ENCODE results near the gene GATB.

Gene GATB

DNA sequence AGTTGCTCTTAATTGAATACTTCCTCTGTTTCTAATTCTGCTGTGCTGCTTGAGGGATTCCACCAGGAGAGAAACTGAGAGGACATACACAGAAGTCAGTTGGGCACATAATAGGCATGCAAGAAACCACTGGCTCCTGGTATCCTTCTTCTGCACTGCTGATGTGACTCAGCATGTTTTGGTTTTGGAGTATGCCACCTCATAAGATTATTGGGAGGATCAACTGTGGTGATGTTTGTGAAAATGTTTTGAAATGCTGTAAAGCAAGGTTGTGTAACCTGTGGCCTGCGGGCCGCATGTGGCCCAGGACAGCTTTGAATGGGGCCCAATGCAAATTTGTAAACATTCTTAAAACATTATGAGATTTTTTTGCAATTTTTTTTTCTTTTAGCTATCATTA lies 119.6 kb downstream of the GATB start:
- DNase-seq (ENCODE audit: low spot score) = no peak
- TF ChIP-seq, protein P1, sequence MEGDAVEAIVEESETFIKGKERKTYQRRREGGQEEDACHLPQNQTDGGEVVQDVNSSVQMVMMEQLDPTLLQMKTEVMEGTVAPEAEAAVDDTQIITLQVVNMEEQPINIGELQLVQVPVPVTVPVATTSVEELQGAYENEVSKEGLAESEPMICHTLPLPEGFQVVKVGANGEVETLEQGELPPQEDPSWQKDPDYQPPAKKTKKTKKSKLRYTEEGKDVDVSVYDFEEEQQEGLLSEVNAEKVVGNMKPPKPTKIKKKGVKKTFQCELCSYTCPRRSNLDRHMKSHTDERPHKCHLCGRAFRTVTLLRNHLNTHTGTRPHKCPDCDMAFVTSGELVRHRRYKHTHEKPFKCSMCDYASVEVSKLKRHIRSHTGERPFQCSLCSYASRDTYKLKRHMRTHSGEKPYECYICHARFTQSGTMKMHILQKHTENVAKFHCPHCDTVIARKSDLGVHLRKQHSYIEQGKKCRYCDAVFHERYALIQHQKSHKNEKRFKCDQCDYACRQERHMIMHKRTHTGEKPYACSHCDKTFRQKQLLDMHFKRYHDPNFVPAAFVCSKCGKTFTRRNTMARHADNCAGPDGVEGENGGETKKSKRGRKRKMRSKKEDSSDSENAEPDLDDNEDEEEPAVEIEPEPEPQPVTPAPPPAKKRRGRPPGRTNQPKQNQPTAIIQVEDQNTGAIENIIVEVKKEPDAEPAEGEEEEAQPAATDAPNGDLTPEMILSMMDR (IDR thresholded peaks at IDR 0.05; ENCODE audit: extremely low read depth, missing control alignments) = no peak

DNA sequence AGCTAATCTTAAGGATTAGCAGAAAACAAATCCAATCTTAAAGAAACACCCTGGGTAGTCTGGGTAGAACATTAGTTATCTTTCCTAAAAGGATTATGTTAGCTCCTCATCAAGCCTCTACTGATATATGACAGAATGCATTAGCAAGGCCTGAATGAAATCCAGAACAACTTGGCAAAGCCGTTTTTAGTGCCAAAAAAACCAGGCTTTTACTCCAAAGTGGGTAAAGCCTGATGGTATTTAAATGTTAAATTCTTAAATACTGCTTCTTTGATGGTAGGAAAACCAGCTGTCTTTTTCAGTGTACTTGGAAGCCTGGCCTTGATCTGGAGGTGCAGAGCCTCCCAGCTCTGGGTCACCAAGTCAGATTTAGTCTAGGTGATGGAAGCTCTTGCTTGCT lies 120.4 kb downstream of the GATB start:
- no peak for DNase-seq (ENCODE audit: low spot score)
- TF ChIP-seq, protein P1 (IDR thresholded peaks at IDR 0.05; ENCODE audit: extremely low read depth, missing control alignments) = no peak

DNA sequence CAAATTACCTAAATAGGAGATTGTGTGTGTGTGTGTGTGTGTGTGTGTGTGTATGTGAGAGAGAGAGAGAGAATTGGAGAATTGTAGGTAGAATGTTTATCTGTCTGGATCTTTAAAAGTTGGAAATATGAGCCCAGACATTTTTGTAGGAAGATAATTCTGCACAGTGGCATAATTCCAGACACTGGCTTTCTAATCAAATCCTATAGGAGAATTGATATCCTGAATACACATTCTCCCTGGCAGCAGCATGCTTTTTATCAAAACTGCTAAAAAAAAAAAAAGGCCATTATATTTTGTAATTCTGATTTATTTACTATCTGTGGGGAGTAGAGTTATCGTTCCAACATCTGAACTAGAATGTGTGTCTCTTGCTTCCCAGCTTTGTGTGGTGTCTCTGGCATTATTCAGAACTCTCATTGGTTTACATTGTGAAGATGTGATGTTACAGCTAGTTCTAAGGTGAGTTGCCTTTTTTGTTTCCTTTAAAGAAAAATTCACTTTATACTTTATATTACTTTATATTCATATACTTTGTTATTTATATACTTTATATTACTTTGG lies 122.4 kb downstream of the GATB start:
- TF ChIP-seq, protein P1 (IDR thresholded peaks at IDR 0.05; ENCODE audit: extremely low read depth, missing control alignments) = no peak
- no peak for DNase-seq (ENCODE audit: low spot score)

DNA sequence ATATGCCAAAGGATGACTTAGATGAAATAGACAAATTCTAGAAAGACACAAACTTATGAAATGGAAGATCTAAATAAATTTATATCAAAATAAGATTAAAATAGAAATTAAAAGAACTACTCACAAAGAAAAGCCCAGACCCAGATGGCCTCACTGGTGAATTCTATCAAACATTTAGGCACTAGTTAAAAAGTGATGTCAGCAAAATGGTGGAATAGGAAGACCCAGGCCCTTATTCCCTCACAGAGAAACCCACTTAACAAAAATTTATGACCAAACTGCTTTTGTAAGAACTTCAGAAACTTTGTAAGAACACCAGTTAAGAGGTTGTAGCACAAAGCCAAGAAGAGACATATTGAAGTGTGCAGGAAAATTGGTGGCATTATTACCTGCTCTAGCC lies 129.5 kb downstream of the GATB start:
- no peak for DNase-seq (ENCODE audit: low spot score)
- TF ChIP-seq, protein P1 (IDR thresholded peaks at IDR 0.05; ENCODE audit: extremely low read depth, missing control alignments) = no peak

DNA sequence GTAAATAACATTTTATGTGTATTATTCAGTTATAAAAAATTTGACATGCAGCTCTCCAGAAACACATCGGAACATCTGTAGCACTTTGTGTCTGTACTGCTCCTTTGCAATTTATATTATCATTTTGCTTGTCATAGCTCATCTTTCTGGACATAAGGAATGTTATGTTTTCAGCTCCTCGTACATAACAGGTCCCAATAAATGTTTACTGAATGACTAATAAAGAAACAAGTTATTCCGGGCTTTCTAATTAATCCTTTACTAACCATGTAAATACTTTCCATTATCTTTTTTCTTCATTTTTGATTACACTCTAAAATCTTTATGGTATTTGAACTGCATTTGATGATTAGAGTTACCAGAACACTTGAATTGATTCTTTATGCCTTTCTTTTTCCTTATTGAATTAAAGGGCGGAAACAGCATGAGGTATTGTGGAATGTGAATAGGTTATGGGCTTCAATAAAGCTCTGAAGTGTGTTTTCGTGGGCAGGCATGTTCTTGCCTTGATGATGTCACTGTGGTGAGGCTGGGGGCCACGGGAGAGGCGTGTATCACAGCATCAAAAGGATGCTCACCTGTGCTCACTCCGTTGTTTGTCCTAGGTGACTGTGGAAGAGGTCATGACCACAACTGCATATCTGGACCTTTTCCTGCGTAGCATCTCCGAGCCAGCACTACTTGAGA lies 131.6 kb downstream of the GATB start:
- TF ChIP-seq, protein P1 (IDR thresholded peaks at IDR 0.05; ENCODE audit: extremely low read depth, missing control alignments) = no peak
- DNase-seq (ENCODE audit: low spot score) = no peak

DNA sequence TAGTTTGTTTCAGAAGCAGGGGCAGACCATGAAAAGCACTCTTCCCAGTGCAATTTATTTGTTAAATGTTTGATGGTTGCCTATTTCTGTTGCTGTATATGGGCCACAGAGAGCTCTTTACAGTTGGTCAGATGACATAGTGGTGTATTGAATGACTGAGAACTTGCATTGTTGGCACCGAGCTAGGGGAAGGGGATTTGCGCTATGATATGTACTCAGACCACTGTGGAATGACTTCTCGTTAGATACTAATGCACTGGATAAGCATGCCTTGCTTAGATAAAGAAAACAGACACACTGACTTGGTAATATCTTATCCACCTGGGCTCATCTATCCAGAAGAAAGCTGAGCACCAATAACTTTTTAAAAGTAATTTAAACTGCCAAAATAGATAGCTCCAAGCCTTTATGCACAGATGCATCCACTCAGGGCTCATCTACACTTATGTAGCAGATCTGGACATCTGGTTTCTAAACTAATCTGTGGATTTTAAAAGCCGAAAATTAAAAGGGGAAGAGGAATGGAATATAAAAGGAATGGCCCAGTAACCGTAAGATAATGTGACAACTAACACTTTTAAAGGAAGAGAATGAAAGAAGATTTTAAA lies 132.7 kb downstream of the GATB start:
- TF ChIP-seq, protein P1 (IDR thresholded peaks at IDR 0.05; ENCODE audit: extremely low read depth, missing control alignments) = no peak
- no peak for DNase-seq (ENCODE audit: low spot score)

DNA sequence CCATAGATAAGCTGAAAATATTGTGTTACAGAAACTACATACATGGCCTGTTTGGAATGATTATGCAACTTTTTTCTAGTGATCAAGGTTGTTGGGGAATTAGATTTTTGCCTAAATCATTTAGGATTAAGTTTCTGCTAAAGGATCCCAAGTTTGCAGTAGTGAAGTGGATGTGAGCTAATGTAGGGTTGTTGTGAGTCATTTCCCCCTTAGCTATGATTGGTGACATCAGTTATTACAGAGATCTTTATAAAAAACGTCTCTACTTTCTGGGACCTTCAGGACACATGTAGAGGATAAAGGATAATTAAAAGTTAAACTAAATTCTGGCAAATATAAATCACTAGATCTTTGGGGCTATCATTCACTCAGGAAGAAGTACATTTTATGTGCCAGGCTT lies 133.3 kb downstream of the GATB start:
- DNase-seq (ENCODE audit: low spot score) = no peak

More for the DNA sequence above, 133.3 kb downstream of the GATB start:
- TF ChIP-seq, protein P1 (IDR thresholded peaks at IDR 0.05; ENCODE audit: extremely low read depth, missing control alignments) = no peak
